OCI-LY1 (cell line): Measurements from ENCODE around the gene PEBP1.

ENCODE experiments used
- CTCF ChIP-seq: fragments of 200-600 bp; sonication (generic), shearing (Covaris generic); IDR thresholded peaks from 2 replicates; pipeline ENCODE4 v1.5.1; 2017; ENCODE audit warnings: mild to moderate bottlenecking, antibody characterized with exemption, low read length, moderate library complexity, mixed read lengths
- EZH2 ChIP-seq: fragments of 200-600 bp; sonication (generic), shearing (Covaris generic); IDR thresholded peaks from 2 replicates; pipeline ENCODE4 v1.8.0; 2017; ENCODE audit warnings: borderline replicate concordance, mixed run types, mild to moderate bottlenecking, antibody characterized with exemption, low read length, moderate library complexity, mixed read lengths

GRCh38 chr12:118151755-118152154 lies 15.8 kb downstream of the PEBP1 start:
- TF ChIP-seq CTCF (no peak), EZH2 (no peak)
